ENCODE measurements around the gene CTNNBL1. TPM values are rescaled to one million over a fixed set of nuclear protein-coding genes. Genes with fewer than 3 reads are reported as not detected.

CTNNBL1 gene
- polyA plus RNA-seq, 2 donors, result 30.2 to 39.6 TPM

DNA sequence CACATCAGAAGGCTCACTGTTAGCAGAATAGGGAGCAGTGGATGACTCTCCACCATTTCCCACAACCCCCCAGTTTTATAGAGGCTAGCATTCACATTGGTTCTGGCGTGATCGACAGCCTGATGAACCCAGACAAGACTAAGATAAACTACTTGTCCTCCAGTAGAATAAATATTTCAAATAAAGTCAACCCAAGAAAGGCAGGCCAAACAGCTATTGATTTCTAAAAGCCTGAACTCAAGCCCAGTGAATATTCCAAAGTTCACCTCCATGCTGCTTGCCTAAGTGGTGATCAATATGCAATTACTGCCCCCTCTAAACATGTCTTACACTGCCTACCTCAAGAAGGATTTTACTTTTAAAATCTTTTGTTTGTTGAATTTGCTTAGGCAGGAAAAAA is 104.5 kb downstream of the CTNNBL1 start:
- Histone ChIP-seq H3K9me3 (ENCODE audit: control insufficient read depth in 2 of 2, insufficient read depth in 1 of 2, low read depth in 1 of 2, low read length in 1 of 2) (no peaks in the 10 kb centered on the region), H3K4me3 (ENCODE audit: low read depth in 1 of 2, low read length in 2 of 2) (no peak overlapping the region), H3K36me3 (ENCODE audit: control insufficient read depth in 2 of 2, insufficient read depth in 2 of 2, low read length in 1 of 2) (peaks cover 6% of the 10 kb centered on the region in 2 donors), H3K27me3 (ENCODE audit: control insufficient read depth in 1 of 2, insufficient read depth in 2 of 2, low read length in 2 of 2) (no peaks in the 10 kb centered on the region), H3K4me1 (ENCODE audit: control insufficient read depth in 2 of 2, insufficient read depth in 2 of 2, low read length in 1 of 2) (no peaks in the 10 kb centered on the region), H3K27ac (ENCODE audit: low read depth in 2 of 2, low read length in 1 of 2) (no peak overlapping the region)
- 72 to 87% methylated on average over 2 of the region's 2 CpGs for WGBS, 2 donors

- 96 to 99% methylated on average over 4 of the region's 4 CpGs for WGBS, 2 donors
- no peaks in the 10 kb centered on the region for H3K4me1 ChIP-seq (ENCODE audit: control insufficient read depth in 2 of 2, insufficient read depth in 2 of 2, low read length in 1 of 2)
- H3K27ac ChIP-seq (ENCODE audit: low read depth in 2 of 2, low read length in 1 of 2), result no peak overlapping the region
- H3K27me3 ChIP-seq (ENCODE audit: control insufficient read depth in 1 of 2, insufficient read depth in 2 of 2, low read length in 2 of 2), result no peaks in the 10 kb centered on the region
- H3K9me3 ChIP-seq (ENCODE audit: control insufficient read depth in 2 of 2, insufficient read depth in 1 of 2, low read depth in 1 of 2, low read length in 1 of 2), result no peaks in the 10 kb centered on the region
- H3K36me3 ChIP-seq (ENCODE audit: control insufficient read depth in 2 of 2, insufficient read depth in 2 of 2, low read length in 1 of 2), result peaks cover 13 to 14% of the 10 kb centered on the region in 2 donors
- H3K4me3 ChIP-seq (ENCODE audit: low read depth in 1 of 2, low read length in 2 of 2), result no peak overlapping the region
These were observed 106.8 kb downstream of the CTNNBL1 start for GRCh38 chr20:37800618-37801017.

DNA sequence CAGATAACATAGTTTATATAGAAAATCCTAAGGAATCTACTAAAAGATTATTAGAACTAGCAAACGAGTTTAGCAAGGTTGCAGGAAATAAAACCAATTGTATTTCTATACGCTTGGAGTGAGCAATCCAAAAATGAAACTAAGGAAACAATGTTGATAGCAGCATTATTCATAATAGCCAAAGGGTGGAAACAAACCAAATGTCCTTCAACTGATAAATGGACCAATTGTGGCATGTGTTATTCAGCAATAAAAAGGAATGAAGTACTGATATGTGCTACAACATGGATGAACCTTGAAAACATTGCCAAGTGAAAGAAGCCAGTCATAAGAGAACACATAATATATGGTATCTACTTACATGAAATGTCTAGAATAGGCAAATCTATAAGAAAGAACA is 108.1 kb downstream of the CTNNBL1 start:
- Histone ChIP-seq H3K9me3 (ENCODE audit: control insufficient read depth in 2 of 2, insufficient read depth in 1 of 2, low read depth in 1 of 2, low read length in 1 of 2) (no peaks in the 10 kb centered on the region), H3K4me3 (ENCODE audit: low read depth in 1 of 2, low read length in 2 of 2) (no peak overlapping the region), H3K27me3 (ENCODE audit: control insufficient read depth in 1 of 2, insufficient read depth in 2 of 2, low read length in 2 of 2) (no peaks in the 10 kb centered on the region), H3K36me3 (ENCODE audit: control insufficient read depth in 2 of 2, insufficient read depth in 2 of 2, low read length in 1 of 2) (peaks cover 14% of the 10 kb centered on the region in 2 donors), H3K27ac (ENCODE audit: low read depth in 2 of 2, low read length in 1 of 2) (no peak overlapping the region), H3K4me1 (ENCODE audit: control insufficient read depth in 2 of 2, insufficient read depth in 2 of 2, low read length in 1 of 2) (peaks cover 0 to 2% of the 10 kb centered on the region in 2 donors)
- 48 to 65% methylated on average over 2 of the region's 2 CpGs for WGBS, 2 donors

GRCh38 chr20:37803438-37804307 is 109.8 kb downstream of the CTNNBL1 start:
- Histone ChIP-seq H3K4me1 (ENCODE audit: control insufficient read depth in 2 of 2, insufficient read depth in 2 of 2, low read length in 1 of 2) (peaks cover 0 to 2% of the 10 kb centered on the region in 2 donors), H3K27me3 (ENCODE audit: control insufficient read depth in 1 of 2, insufficient read depth in 2 of 2, low read length in 2 of 2) (no peaks in the 10 kb centered on the region), H3K36me3 (ENCODE audit: control insufficient read depth in 2 of 2, insufficient read depth in 2 of 2, low read length in 1 of 2) (peaks cover 11 to 12% of the 10 kb centered on the region in 2 donors), H3K27ac (ENCODE audit: low read depth in 2 of 2, low read length in 1 of 2) (no peak overlapping the region), H3K9me3 (ENCODE audit: control insufficient read depth in 2 of 2, insufficient read depth in 1 of 2, low read depth in 1 of 2, low read length in 1 of 2) (no peaks in the 10 kb centered on the region), H3K4me3 (ENCODE audit: low read depth in 1 of 2, low read length in 2 of 2) (no peak overlapping the region)
- 88 to 89% methylated on average over 8 of the region's 8 CpGs for WGBS, 2 donors

- Histone ChIP-seq H3K27ac (ENCODE audit: low read depth in 2 of 2, low read length in 1 of 2) (no peak overlapping the region), H3K9me3 (ENCODE audit: control insufficient read depth in 2 of 2, insufficient read depth in 1 of 2, low read depth in 1 of 2, low read length in 1 of 2) (no peaks in the 10 kb centered on the region), H3K4me1 (ENCODE audit: control insufficient read depth in 2 of 2, insufficient read depth in 2 of 2, low read length in 1 of 2) (peaks cover 0 to 2% of the 10 kb centered on the region in 2 donors), H3K4me3 (ENCODE audit: low read depth in 1 of 2, low read length in 2 of 2) (no peak overlapping the region), H3K36me3 (ENCODE audit: control insufficient read depth in 2 of 2, insufficient read depth in 2 of 2, low read length in 1 of 2) (peaks cover 8 to 15% of the 10 kb centered on the region in 2 donors), H3K27me3 (ENCODE audit: control insufficient read depth in 1 of 2, insufficient read depth in 2 of 2, low read length in 2 of 2) (no peaks in the 10 kb centered on the region)
- WGBS, 2 donors, result 85 to 86% methylated on average over 16 of the region's 16 CpGs
These were observed 111.0 kb downstream of the CTNNBL1 start for GRCh38 chr20:37804584-37805566.

DNA sequence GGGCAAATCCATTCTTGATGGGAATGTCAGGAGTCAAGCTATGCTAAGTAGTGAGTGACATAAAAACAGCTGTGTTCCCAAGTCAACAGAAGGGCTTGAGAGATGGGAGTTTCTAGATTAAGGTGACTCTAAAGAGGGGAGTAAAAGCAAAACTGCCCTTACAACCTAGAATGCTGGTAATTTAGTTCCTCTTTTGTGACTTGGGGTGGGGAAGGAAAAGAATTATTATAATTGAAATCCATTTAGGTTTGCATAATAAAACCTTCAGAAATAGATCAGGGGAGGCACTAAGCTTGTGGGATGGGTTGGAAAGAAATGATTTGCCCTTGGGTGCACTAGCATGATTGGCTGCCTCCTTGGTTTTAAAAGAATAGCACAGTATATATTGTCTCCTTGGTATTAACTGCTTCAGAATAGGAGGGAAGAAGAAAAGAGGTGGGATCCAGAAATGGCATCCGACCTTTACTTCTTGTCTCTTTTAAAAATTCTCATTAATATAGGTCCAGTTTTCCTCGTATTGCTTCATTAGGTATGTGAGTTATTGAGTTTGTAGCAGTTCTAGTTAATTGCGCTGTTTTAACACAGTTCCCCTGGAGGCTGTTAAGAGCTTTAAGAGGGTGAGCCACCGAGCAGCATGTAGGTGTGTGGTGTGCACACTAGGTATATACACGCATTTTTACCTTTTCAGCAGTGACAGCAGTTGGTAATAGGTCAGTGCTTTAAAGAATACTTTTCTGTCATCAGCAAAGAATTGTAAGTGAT is 113.8 kb downstream of the CTNNBL1 start:
- Histone ChIP-seq H3K4me3 (ENCODE audit: low read depth in 1 of 2, low read length in 2 of 2) (no peak overlapping the region), H3K4me1 (ENCODE audit: control insufficient read depth in 2 of 2, insufficient read depth in 2 of 2, low read length in 1 of 2) (peaks cover 0 to 2% of the 10 kb centered on the region in 2 donors), H3K27me3 (ENCODE audit: control insufficient read depth in 1 of 2, insufficient read depth in 2 of 2, low read length in 2 of 2) (no peaks in the 10 kb centered on the region), H3K27ac (ENCODE audit: low read depth in 2 of 2, low read length in 1 of 2) (no peak overlapping the region), H3K36me3 (ENCODE audit: control insufficient read depth in 2 of 2, insufficient read depth in 2 of 2, low read length in 1 of 2) (peaks cover 11 to 15% of the 10 kb centered on the region in 2 donors), H3K9me3 (ENCODE audit: control insufficient read depth in 2 of 2, insufficient read depth in 1 of 2, low read depth in 1 of 2, low read length in 1 of 2) (no peaks in the 10 kb centered on the region)
- WGBS, 2 donors, result 90% methylated on average over 5 of the region's 5 CpGs

- H3K27ac ChIP-seq (ENCODE audit: low read depth in 2 of 2, low read length in 1 of 2), result no peak overlapping the region
These were observed 114.6 kb downstream of the CTNNBL1 start for GRCh38 chr20:37808233-37809070.

GRCh38 chr20:37810027-37810426 is 116.2 kb downstream of the CTNNBL1 start:
- no peaks in the 10 kb centered on the region for H3K27me3 ChIP-seq (ENCODE audit: control insufficient read depth in 1 of 2, insufficient read depth in 2 of 2, low read length in 2 of 2)
- H3K27ac ChIP-seq (ENCODE audit: low read depth in 2 of 2, low read length in 1 of 2), result no peak overlapping the region
- 93 to 96% methylated on average over 4 of the region's 4 CpGs for WGBS, 2 donors
- no peaks in the 10 kb centered on the region for H3K9me3 ChIP-seq (ENCODE audit: control insufficient read depth in 2 of 2, insufficient read depth in 1 of 2, low read depth in 1 of 2, low read length in 1 of 2)
- peaks cover 3 to 8% of the 10 kb centered on the region in 2 donors for H3K36me3 ChIP-seq (ENCODE audit: control insufficient read depth in 2 of 2, insufficient read depth in 2 of 2, low read length in 1 of 2)
- no peak overlapping the region for H3K4me3 ChIP-seq (ENCODE audit: low read depth in 1 of 2, low read length in 2 of 2)
- H3K4me1 ChIP-seq (ENCODE audit: control insufficient read depth in 2 of 2, insufficient read depth in 2 of 2, low read length in 1 of 2), result peaks cover 0 to 2% of the 10 kb centered on the region in 2 donors

More at GRCh38 chr20:37808233-37809070, 114.6 kb downstream of the CTNNBL1 start:
- no peaks in the 10 kb centered on the region for H3K9me3 ChIP-seq (ENCODE audit: control insufficient read depth in 2 of 2, insufficient read depth in 1 of 2, low read depth in 1 of 2, low read length in 1 of 2)
- 84 to 91% methylated on average over 7 of the region's 7 CpGs for WGBS, 2 donors
- peaks cover 9 to 12% of the 10 kb centered on the region in 2 donors for H3K36me3 ChIP-seq (ENCODE audit: control insufficient read depth in 2 of 2, insufficient read depth in 2 of 2, low read length in 1 of 2)
- no peaks in the 10 kb centered on the region for H3K27me3 ChIP-seq (ENCODE audit: control insufficient read depth in 1 of 2, insufficient read depth in 2 of 2, low read length in 2 of 2)
- H3K4me3 ChIP-seq (ENCODE audit: low read depth in 1 of 2, low read length in 2 of 2), result no peak overlapping the region
- H3K4me1 ChIP-seq (ENCODE audit: control insufficient read depth in 2 of 2, insufficient read depth in 2 of 2, low read length in 1 of 2), result peaks cover 0 to 2% of the 10 kb centered on the region in 2 donors

Data from esophagus (tissue), 2 donors.